ENCODE results near the gene PPP2R2B.

PPP2R2B gene

DNA sequence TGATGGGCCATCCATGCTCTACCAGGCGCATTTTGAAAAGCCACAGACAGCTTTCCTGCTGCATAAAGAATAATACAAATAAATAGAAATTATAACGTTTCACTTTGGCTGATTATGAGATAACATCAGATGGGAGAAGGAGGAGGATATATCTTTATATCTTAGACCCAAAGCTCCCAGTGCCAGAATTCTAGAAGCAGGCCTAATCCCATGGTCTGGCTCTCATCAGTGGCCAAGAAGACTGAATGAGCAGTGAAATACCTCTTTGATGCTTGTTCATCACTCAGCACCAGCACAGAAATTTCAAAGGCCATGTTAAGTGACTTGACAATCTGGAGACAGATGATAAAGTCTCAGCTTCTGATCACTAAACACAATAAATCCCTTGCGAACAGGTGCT is 107.6 kb downstream of the PPP2R2B start:
- Mint-ChIP-seq H3K36me3 (ENCODE audit: low read depth) (no peaks in the 10 kb centered on the region), H3K9me3 (no peaks in the 10 kb centered on the region), H3K27me3 (no peaks in the 10 kb centered on the region), H3K27ac (no peak overlapping the region), H3K4me3 (no peak overlapping the region), H3K4me1 (ENCODE audit: low read depth) (no peaks in the 10 kb centered on the region)
- intact Hi-C loops (cut with micrococcal nuclease): no loop called here

- Mint-ChIP-seq H3K4me1 (ENCODE audit: low read depth) (no peaks in the 10 kb centered on the region), H3K36me3 (ENCODE audit: low read depth) (no peaks in the 10 kb centered on the region), H3K4me3 (no peak overlapping the region), H3K9me3 (no peaks in the 10 kb centered on the region), H3K27ac (no peak overlapping the region), H3K27me3 (no peaks in the 10 kb centered on the region)
- intact Hi-C loops (cut with micrococcal nuclease): no loop called here
Measured at GRCh38 chr5:146770546-146770945, 108.0 kb downstream of the PPP2R2B start.

GRCh38 chr5:146767534-146767933 is 111.0 kb downstream of the PPP2R2B start:
- intact Hi-C loops (cut with micrococcal nuclease): no loop called here
- Mint-ChIP-seq H3K27me3 (no peaks in the 10 kb centered on the region), H3K4me1 (ENCODE audit: low read depth) (no peaks in the 10 kb centered on the region), H3K27ac (no peak overlapping the region), H3K4me3 (no peak overlapping the region), H3K9me3 (no peaks in the 10 kb centered on the region), H3K36me3 (ENCODE audit: low read depth) (no peaks in the 10 kb centered on the region)

GRCh38 chr5:146766013-146766412 is 112.5 kb downstream of the PPP2R2B start:
- no peak overlapping the region for H3K4me3 Mint-ChIP-seq

DNA sequence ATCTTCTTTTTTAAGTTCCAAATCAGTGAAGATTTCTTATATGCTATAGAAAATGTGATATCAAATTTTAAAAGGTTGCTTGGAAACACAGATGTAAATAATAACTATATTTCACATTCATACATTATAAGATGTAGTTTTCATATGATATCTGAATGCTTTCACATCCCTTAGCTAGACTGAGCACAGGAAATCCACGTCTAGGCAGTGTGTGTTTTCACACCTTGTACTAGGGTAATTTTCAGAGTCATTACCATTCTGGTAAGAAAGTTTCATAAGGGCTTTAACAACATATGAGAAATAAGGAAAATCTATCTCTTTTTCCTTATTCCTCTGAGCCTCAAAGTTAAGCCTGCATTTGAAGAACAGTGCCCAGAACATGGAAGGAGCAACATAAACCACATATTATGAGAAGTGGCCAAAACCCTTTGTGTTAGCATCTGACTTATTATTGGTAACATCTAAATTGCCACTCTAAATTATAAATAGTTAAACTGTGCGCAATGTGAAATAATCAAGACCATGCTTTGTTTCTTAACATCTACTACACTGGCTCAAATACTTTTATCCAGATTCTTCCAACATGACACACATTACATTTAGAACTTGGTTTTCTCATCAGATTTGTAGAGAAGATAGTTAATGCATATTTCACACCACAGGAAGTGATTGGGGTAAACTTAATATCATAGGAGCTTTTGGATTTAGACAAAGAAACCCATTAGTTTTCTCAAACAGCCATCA is 113.3 kb downstream of the PPP2R2B start:
- H3K9me3 Mint-ChIP-seq: no peaks in the 10 kb centered on the region
- no peak overlapping the region for H3K27ac Mint-ChIP-seq
- no peaks in the 10 kb centered on the region for H3K4me1 Mint-ChIP-seq (ENCODE audit: low read depth)
- intact Hi-C loops (cut with micrococcal nuclease): no loop called here
- H3K36me3 Mint-ChIP-seq (ENCODE audit: low read depth): no peaks in the 10 kb centered on the region
- no peaks in the 10 kb centered on the region for H3K27me3 Mint-ChIP-seq
- H3K4me3 Mint-ChIP-seq: no peak overlapping the region

More at GRCh38 chr5:146766013-146766412, 112.5 kb downstream of the PPP2R2B start:
- intact Hi-C loops (cut with micrococcal nuclease): no loop called here
- no peak overlapping the region for H3K27ac Mint-ChIP-seq
- no peaks in the 10 kb centered on the region for H3K27me3 Mint-ChIP-seq
- H3K36me3 Mint-ChIP-seq (ENCODE audit: low read depth): no peaks in the 10 kb centered on the region
- H3K9me3 Mint-ChIP-seq: no peaks in the 10 kb centered on the region
- no peaks in the 10 kb centered on the region for H3K4me1 Mint-ChIP-seq (ENCODE audit: low read depth)

GRCh38 chr5:146762830-146763229 is 115.7 kb downstream of the PPP2R2B start:
- Mint-ChIP-seq H3K4me1 (ENCODE audit: low read depth) (no peaks in the 10 kb centered on the region), H3K27me3 (no peaks in the 10 kb centered on the region), H3K4me3 (no peak overlapping the region), H3K9me3 (no peaks in the 10 kb centered on the region), H3K27ac (no peak overlapping the region), H3K36me3 (ENCODE audit: low read depth) (no peaks in the 10 kb centered on the region)
- intact Hi-C loops (cut with micrococcal nuclease): no loop called here

DNA sequence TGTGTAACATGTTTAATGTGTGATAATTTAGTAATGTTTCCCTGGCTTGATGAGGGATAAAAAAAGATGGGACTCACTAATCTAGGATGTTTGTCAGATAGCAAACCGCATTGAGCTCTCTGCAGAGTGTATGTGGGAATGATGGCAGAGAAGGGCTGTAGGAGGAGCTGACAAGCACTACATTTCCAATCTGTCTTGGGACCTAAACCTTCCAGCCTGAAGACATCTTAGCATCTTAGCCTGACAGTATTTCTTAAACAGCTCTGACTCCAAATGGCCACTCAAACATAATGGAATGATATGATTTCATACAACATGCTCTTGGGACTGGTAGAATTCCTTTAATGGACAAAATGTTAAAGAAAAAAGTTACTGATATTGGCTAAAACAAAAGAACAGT is 116.7 kb downstream of the PPP2R2B start:
- Mint-ChIP-seq H3K4me1 (ENCODE audit: low read depth) (no peaks in the 10 kb centered on the region), H3K36me3 (ENCODE audit: low read depth) (no peaks in the 10 kb centered on the region), H3K27me3 (no peaks in the 10 kb centered on the region), H3K4me3 (no peak overlapping the region), H3K27ac (no peak overlapping the region), H3K9me3 (no peaks in the 10 kb centered on the region)
- intact Hi-C loops (cut with micrococcal nuclease): no loop called here

- Mint-ChIP-seq H3K4me1 (ENCODE audit: low read depth) (no peaks in the 10 kb centered on the region), H3K9me3 (no peaks in the 10 kb centered on the region), H3K4me3 (no peak overlapping the region), H3K36me3 (ENCODE audit: low read depth) (no peaks in the 10 kb centered on the region), H3K27me3 (no peaks in the 10 kb centered on the region), H3K27ac (no peak overlapping the region)
- intact Hi-C loops (cut with micrococcal nuclease): no loop called here
Measured at GRCh38 chr5:146758938-146759337, 119.6 kb downstream of the PPP2R2B start.

DNA sequence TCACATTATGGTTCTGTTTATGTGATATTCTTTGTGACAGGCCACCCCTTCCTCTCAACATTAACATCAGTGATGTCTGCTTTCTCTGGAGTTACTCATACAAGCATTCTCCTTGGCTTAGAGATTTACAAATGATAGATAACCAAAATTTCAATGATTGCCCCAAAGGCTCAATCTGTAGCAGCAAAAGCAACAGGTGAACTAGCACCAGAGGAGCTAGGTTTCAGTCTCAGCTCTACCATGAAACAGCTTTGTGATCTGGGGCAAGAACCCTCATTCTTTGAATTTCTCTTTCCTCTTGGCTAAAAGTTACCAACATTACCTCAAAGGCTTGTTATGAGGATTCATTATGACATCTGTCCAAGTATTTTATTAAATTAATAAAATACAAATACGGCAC is 120.5 kb downstream of the PPP2R2B start:
- intact Hi-C loops (cut with micrococcal nuclease): no loop called here

GRCh38 chr5:146756546-146756945 is 122.0 kb downstream of the PPP2R2B start:
- no peaks in the 10 kb centered on the region for H3K9me3 Mint-ChIP-seq
- no peaks in the 10 kb centered on the region for H3K4me1 Mint-ChIP-seq (ENCODE audit: low read depth)
- no peak overlapping the region for H3K27ac Mint-ChIP-seq
- H3K36me3 Mint-ChIP-seq (ENCODE audit: low read depth): no peaks in the 10 kb centered on the region
- intact Hi-C loops (cut with micrococcal nuclease): no loop called here
- H3K27me3 Mint-ChIP-seq: no peaks in the 10 kb centered on the region
- no peak overlapping the region for H3K4me3 Mint-ChIP-seq

More for the DNA sequence above, 120.5 kb downstream of the PPP2R2B start:
- Mint-ChIP-seq H3K36me3 (ENCODE audit: low read depth) (no peaks in the 10 kb centered on the region), H3K27me3 (no peaks in the 10 kb centered on the region), H3K4me3 (no peak overlapping the region), H3K9me3 (no peaks in the 10 kb centered on the region), H3K4me1 (ENCODE audit: low read depth) (no peaks in the 10 kb centered on the region), H3K27ac (no peak overlapping the region)

DNA sequence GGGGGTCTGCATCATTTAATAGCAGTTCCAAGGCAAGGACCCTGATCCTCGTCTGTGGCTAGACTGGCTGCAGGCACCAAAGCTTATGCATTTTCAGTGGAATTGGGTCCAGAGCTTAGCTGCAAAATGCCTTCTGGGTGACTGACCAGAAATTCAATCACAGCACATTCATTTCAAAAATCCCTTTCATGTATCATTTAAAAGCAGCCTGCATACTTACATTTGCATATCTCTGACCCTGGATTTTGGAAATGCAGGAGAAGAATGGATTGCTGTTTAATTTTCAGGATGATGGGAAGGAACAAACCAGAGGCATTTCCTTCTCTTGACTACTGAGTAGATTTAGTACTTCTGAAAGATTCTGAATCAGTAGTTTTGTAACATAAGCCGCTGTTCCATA is 122.8 kb downstream of the PPP2R2B start:
- Mint-ChIP-seq H3K4me1 (ENCODE audit: low read depth) (no peaks in the 10 kb centered on the region), H3K36me3 (ENCODE audit: low read depth) (no peaks in the 10 kb centered on the region), H3K4me3 (no peak overlapping the region), H3K9me3 (no peaks in the 10 kb centered on the region), H3K27me3 (no peaks in the 10 kb centered on the region), H3K27ac (no peak overlapping the region)
- intact Hi-C loops (cut with micrococcal nuclease): no loop called here

DNA sequence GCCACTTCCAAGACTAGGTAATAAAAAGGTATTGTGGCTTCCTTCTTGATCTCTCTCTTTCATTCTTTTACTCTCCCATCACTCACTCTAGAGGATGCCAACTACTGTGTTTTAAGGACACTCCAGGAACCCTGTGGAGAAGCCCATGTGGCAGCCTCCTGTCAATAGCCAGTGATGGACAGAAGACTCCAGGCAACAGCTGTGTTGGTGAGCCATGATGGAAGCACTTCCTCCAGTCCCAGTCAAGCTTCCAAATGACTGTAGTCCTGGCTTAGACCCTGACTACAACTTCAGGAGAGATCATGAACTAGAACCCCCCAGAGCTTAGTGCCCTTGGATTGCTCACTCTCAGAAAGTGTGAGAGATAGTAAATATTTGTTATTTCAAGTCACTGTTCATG is 123.9 kb downstream of the PPP2R2B start:
- no peaks in the 10 kb centered on the region for H3K4me1 Mint-ChIP-seq (ENCODE audit: low read depth)
- H3K27me3 Mint-ChIP-seq: no peaks in the 10 kb centered on the region
- no peak overlapping the region for H3K27ac Mint-ChIP-seq
- intact Hi-C loops (cut with micrococcal nuclease): no loop called here
- no peaks in the 10 kb centered on the region for H3K36me3 Mint-ChIP-seq (ENCODE audit: low read depth)
- H3K4me3 Mint-ChIP-seq: no peak overlapping the region
- no peaks in the 10 kb centered on the region for H3K9me3 Mint-ChIP-seq

- Mint-ChIP-seq H3K4me1 (ENCODE audit: low read depth) (no peaks in the 10 kb centered on the region), H3K27ac (no peak overlapping the region)
Measured at GRCh38 chr5:146753641-146754040, 124.9 kb downstream of the PPP2R2B start.

DNA sequence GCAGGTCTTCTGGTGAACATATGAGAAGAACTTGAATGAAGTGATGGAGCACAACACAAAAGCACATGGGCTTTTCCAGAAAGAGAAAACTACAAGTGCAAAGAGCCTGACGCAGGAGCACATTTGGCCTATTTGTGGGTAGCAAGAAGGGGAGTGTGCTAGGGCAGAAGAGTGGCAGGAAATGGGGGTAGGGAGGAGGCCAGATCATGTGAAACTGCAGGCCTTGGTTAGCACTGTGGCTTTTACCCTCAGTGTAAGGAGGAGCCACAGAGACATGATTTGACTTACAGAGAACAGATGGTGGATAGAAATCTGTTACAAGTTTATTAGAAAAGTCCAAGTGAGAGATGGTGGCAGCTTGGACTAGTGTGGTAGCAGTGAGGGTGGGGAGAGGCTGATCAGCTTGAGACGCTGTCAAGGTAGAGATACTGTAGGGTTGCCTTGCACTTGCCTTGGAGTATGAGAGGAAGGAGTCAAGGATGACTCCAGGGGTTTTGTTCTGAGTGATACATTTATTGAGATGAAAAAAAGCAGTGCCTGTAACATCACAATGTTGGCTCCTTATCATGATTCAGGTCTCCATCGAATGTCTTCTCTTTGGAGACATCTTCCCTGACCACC is 126.7 kb downstream of the PPP2R2B start:
- H3K36me3 Mint-ChIP-seq (ENCODE audit: low read depth): no peaks in the 10 kb centered on the region
- H3K27me3 Mint-ChIP-seq: no peaks in the 10 kb centered on the region
- intact Hi-C loops (cut with micrococcal nuclease): no loop called here
- H3K4me1 Mint-ChIP-seq (ENCODE audit: low read depth): no peaks in the 10 kb centered on the region
- no peak overlapping the region for H3K4me3 Mint-ChIP-seq
- H3K27ac Mint-ChIP-seq: no peak overlapping the region
- H3K9me3 Mint-ChIP-seq: no peaks in the 10 kb centered on the region

More at GRCh38 chr5:146753641-146754040, 124.9 kb downstream of the PPP2R2B start:
- H3K36me3 Mint-ChIP-seq (ENCODE audit: low read depth): no peaks in the 10 kb centered on the region
- intact Hi-C loops (cut with micrococcal nuclease): no loop called here
- H3K4me3 Mint-ChIP-seq: no peak overlapping the region
- H3K27me3 Mint-ChIP-seq: no peaks in the 10 kb centered on the region
- no peaks in the 10 kb centered on the region for H3K9me3 Mint-ChIP-seq

DNA sequence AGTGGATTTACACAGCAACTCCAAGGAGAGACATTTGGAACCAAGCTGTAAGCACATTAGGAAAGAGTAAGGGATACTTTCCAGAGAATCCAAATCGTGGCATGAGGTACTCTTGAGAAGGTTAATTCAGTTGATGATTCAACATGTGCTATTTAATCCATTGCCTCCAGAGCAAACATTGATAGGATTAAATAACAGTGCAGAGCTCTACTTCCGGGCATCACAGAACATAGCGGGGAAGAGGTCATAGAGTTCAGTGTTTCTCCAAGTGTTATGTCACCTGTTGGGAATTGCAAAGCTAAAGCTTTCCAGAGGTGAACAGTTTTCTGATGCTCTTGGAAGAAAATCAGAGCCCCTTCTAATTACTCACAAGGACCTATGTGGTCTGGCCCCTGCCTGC is 127.5 kb downstream of the PPP2R2B start:
- Mint-ChIP-seq H3K27me3 (no peaks in the 10 kb centered on the region), H3K9me3 (no peaks in the 10 kb centered on the region), H3K36me3 (ENCODE audit: low read depth) (no peaks in the 10 kb centered on the region), H3K4me1 (ENCODE audit: low read depth) (no peaks in the 10 kb centered on the region), H3K4me3 (no peak overlapping the region), H3K27ac (no peak overlapping the region)
- intact Hi-C loops (cut with micrococcal nuclease): no loop called here

All from dendritic cell treated with granulocyte-macrophage colony-stimulating factor and Interleukin-4, amounts not matched to agents 40 ng/mL and 50 ng/mL, for 4 days (primary cell).